OCI-M2 (cell line): ENCODE data around the gene NDN.
"Not testable (repeated sequence)": the region's sequence is repeated elsewhere in the genome, so short reads cannot be mapped to it uniquely, and the experiment has no call there.

ENCODE experiments used
- DNase-seq: peaks from one replicate; lab custom pipeline; 2025; ENCODE audit not compliant: unreplicated experiment; lab: John Stamatoyannopoulos, UW

NDN gene, protein sequence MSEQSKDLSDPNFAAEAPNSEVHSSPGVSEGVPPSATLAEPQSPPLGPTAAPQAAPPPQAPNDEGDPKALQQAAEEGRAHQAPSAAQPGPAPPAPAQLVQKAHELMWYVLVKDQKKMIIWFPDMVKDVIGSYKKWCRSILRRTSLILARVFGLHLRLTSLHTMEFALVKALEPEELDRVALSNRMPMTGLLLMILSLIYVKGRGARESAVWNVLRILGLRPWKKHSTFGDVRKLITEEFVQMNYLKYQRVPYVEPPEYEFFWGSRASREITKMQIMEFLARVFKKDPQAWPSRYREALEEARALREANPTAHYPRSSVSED

DNA sequence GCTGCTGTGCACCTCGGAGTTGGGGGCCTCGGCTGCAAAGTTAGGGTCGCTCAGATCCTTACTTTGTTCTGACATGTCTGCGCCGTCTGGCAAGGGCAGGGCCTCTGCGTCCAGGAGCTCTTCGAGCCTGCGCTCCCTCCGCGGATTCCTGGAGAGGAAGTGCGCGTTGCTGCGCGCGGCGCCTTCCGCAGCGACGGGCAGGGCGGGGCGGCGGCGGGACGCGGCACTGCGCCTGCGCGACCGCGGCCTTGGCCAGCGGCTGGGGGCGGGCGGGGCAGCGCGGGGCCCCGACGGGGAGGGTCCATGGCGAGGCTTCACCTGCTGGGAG lies at the start of gene NDN:
Gene NDN (minus strand): TSS at position 163 of the 328 bp plus-strand sequence. CDS start 88 bp downstream, at position 75.
- no peak for DNase-seq

DNA sequence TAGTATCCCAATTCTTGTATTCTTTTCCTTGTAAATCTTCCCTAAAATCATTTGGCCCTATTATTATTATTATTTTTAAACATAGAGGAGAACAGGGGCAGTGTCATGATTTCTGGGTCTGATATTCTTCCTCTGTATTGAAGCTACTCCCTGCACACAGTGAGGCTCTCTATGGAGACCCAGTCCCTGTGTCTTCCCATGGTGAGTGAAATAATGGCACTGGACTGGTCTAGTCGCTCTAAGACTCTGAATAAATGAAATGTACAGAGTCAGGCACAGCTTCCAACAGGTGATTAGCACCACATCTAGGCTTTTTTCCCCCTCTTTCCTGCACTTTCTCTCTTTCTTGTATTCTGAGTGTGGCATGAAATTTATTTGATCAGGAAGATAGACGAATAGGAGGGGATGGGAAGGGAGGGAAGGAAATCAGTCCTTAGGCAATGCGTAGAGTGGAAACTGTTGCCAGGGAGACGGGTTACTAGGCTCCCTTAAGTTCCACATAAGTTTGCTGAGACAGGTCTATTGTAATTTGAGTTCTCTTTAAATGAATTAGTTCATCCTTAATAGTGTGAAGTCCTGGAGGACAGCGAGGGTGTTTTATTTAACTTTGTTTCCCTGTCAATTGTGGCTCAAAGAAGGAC lies 49.0 kb upstream of the NDN start:
- DNase-seq, result no peak

DNA sequence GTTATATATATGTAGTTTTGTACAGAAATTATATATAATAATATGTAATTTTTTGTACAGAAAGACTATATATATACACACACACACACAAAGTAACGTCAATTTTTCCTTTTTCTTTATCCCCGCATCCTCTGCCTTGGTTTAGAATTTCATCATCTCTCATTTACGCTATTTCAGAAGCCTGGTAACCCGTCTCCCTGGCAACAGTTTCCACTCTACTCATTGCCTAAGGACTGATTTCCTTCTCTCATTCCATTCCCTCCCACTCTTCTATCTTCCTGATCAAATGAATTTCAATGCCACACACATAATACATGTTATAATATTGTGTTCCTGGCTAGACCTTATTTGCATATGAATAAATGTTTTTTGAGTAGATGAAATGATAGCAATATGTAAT lies 47.8 kb upstream of the NDN start:
- no peak for DNase-seq

DNA sequence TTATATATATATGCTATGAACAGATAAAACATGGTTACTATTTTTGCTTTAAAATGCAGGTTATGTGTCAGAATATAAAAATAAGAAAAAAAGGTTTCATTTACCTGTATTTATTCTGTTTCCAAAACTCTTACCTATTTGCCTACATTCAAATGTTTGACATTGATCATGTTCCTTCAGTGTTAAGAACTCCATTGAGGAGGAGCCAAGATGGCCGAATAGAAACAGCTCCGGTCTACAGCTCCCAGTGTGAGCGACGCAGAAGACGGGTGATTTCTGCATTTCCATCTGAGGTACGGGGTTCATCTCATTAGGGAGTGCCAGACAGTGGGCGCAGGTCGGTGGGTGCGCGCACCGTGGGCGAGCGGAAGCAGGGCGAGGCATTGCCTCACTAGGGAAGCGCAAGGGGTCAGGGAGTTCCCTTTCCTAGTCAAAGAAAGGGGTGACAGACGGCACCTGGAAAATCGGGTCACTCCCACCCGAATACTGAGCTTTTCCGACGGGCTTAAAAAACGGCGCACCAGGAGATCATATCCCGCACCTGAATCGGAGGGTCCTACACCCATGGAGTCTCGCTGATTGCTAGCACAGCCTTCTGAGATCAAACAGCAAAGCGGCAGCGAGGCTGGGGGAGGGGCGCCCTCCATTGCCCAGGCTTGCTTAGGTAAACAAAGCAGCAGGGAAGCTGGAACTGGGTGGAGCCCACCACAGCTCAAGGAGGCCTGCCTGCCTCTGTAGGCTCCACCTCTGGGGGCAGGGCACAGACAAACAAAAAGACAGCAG lies 27.0 kb upstream of the NDN start:
- not testable (repeated sequence) for DNase-seq

DNA sequence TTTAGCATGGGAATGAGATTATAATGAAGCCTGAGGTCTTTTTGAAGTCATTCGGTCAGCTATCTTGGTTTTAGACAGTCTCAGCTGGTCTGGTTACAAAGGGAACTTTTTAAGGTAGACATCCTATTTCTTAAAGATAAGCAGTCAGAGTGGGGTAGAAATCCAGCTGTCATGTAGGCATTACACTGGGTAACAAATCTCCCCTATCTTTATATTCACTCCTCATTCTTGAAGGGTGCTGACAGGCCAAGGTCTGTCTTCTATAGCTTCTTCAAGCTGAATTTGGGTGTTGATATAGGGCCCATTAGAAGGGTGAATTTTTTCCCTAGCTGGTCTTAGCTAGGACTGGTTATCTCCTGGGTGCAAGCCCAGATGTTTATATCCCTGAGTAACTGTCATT lies 21.2 kb upstream of the NDN start:
- DNase-seq, result no peak

DNA sequence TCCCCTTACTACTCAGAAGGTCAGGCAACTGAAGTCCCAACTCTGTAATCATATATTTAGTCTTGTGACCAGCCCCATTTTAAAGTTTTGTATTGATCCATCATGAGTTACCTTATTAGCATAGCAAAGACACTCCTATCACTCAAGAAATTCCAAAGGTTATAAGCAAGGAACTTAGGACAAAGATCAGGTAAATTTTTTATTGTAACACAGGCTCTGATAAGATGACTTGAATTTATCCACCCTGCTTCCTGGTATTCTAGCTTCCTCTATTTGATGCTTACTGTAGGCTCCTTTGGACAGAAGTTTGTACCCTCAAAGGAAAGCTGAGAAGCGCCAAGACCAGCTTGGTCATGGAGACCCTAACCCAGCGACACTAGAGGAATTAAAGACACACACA lies 8.2 kb upstream of the NDN start:
- DNase-seq, result no peak

DNA sequence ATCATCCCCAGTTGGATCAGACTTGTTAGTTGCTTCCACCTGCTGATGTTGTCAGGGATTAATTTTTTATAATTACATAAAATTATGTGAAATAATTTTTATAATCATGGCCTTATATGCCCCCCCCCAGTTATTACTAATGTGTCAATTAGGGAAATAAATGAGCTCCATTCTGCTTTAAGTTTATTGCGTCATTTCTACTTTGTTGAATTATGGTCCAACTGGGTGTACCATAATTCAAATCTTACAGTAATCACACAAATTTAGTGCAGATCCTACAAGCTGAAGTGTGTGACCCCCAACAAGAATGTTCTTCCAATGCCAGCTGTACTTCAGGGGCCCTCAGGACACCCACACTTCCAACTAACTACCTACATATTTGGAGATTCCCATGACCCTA lies 7.5 kb upstream of the NDN start:
- no peak for DNase-seq

DNA sequence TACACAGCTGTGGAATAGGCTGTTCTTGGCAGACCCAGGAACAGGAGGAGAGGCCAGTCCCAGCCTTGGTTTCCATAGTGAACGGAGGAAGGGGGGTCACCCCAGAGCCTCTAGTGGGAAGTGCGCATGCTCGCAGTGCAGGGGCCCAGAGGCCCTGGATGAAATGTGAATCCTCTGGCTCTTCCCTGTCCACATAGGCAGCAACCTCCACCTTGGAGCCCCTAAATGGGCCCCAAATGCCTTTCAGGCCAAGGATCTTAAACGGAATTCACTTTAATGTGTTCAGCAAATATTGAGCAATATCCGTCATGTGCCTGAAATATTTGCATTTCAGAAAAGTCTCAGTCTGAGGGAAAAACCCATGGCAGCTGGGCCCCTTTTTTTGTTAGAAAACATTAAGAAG lies 3.3 kb upstream of the NDN start:
- DNase-seq, result no peak

DNA sequence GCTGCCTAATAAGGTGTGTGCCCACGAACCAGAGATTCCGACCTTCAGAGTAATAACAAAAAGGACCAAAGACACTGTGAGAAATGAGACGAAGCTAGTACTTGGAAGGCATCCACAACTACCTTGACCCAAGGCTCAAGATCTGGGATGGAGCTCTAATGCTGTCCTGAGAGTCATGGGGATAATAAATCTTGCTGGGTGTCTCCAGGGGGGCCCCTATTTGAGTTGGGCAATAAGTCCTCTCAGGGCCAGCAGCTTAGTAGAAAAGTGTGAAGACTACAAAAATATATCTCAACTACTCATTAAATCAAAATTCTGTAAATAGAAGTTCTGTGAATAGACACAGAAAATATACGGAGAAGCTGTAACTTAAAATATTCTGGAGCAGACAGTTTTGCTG lies 2.9 kb upstream of the NDN start:
- no peak for DNase-seq

DNA sequence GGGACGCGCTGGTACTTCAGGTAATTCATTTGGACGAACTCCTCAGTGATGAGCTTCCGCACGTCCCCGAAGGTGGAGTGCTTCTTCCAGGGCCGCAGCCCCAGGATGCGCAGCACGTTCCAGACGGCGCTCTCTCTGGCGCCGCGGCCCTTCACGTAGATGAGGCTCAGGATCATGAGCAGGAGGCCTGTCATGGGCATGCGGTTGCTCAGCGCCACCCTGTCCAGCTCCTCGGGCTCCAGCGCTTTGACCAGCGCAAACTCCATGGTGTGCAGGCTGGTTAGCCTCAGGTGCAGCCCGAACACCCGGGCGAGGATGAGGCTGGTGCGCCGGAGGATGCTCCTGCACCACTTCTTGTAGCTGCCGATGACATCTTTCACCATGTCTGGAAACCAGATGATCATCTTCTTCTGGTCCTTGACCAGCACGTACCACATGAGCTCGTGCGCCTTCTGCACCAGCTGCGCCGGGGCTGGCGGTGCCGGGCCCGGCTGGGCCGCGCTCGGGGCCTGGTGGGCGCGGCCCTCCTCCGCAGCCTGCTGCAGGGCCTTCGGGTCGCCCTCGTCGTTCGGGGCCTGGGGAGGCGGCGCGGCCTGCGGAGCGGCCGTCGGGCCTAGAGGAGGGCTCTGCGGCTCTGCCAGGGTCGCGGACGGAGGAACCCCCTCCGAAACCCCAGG lies 501 bp downstream of the NDN start:
- no peak for DNase-seq

DNA sequence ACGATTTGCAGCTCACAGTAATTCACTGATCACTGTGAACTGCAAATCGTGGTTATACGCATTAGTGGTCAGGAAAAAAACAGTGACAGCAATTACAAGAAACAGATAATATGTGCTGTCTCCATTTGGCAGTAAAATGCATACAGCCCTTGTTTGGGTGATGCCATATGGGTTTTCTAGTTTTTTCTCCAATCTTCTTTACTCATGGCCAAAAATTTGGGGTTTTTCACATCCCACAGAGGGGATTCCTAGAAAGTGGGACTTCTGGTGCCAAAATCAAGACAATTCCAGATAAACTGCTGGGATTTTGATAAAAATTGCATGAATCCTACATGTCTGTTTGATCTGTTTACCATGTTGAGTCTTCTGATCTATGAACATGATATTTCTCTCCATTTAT lies 15.6 kb downstream of the NDN start:
- no peak for DNase-seq

DNA sequence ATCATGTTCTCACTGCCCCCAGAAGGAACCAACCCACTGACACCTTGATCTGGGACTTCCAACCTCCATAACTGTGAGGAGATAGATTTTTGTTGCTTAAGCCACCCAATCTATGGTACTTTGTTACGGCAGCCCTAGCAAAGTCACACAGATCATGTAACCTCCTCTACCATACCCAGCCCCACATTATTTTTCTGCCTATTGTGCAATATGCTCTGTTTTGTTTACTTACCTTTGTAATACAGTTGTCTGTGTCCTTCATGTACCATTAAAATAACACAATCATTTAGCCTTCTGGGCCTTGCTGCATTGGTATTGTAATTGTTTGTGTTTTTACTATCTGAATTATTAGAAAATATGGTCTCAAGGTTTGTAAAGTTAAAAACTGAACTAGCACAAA lies 16.1 kb downstream of the NDN start:
- DNase-seq, result no peak

DNA sequence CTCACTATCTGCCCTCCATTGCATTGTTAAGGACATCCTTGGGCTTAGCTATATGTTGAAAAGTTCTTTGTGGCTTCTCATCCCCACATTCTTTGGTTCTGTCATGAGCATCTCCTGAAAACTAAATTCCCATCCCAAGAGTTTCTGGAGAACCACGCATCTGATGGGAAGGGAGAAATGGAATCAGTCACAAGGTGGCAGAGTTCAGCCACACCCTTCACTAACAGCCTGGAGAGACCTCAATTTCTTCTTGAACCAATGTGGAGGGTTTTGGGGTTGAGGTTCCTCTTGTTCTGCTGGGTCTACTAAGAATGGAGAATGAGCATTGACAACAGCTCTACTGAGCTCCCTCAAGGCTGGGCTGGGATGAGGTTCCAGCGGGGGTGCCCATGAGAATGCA lies 23.9 kb downstream of the NDN start:
- DNase-seq, result no peak

DNA sequence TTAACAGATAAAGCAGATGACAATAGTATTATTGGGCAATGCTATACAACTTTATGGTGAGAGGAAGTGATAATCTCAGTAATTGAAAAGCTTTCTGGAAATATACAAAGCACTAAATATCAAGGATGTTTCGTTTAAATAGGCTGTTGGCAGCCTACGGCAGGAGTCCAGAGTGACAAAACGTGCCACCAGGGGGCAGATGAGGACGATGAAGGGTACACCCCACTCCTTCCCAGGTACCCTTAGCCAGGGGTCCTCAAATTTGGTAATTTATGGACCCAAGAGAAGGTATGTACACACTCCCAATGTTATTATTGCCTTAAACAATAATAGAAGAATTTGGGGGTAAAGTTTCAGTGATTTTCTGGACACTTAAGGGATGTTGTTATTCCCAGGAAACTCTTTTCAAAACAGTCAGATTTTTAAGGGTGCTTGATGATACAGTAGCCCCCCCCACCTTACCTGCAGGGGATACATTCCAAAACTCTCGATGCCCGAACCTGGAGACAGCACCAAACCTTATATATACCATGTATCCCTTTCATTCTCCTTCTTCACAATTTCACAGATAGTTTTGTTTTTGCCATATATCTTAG lies 38.1 kb downstream of the NDN start:
- DNase-seq, result no peak

DNA sequence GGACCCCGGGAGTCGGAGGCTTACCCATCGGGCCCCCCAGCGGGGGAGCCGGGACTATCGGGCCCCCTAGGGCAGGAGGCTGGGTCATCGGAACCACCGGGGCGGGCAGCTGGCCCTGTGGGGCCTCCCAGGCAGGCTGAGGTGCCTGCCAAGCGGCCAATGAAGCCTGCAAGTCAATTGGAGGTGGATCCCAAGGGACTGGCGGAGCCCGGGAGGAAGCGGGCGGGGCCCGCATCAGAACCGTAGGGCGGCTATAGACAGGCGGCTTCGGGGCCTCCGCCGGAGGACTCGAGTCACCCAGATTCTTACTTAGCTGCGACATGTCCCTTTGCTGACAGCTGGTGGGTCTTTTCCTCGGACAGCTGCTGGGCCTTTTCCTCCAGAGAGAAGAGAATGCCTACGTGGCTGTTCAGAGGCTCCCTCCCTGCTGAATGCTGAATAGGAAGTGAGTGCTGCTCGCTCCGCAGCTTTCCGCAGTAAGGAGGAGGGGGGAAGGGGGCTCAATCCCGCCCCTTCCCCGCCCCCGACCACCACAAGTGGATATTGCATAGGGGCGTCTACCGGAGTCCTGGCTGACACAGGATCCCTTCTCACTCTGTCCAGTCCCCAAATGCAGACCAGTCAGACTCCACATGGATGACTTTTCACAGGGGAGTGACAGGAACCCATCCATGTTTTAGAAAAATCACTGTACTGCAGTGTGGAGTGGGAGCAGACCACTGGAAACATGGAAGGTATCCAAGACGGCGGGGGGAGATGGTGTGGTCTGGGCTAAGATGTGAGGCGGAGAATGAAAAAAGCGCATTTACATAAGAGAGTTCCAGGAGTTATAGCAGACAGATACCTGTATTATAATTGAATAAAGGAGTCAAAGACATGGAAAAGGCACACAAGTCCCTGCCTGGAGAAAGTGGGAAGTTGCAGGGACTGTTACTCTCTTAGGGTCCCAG lies 39.4 kb downstream of the NDN start, which contains the start of gene MAGEL2:
Gene MAGEL2 (minus strand): TSS at position 447 of the 950 bp plus-strand sequence. CDS start 125 bp downstream, at position 322.
- DNase-seq, result no peak

DNA sequence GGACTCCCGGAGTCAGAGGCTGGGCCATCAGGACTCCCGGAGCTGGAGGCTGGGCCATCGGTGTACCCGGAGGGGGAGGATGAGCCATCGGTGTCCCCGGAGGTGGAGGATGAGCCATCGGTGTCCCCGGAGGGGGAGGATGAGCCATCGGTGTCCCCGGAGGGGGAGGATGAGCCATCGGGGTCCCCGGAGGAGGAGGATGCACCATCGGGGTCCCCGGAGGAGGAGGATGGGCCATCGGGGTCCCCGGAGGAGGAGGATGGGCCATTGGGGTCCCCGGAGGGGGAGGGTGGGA lies 40.2 kb downstream of the NDN start:
- DNase-seq, result no peak

DNA sequence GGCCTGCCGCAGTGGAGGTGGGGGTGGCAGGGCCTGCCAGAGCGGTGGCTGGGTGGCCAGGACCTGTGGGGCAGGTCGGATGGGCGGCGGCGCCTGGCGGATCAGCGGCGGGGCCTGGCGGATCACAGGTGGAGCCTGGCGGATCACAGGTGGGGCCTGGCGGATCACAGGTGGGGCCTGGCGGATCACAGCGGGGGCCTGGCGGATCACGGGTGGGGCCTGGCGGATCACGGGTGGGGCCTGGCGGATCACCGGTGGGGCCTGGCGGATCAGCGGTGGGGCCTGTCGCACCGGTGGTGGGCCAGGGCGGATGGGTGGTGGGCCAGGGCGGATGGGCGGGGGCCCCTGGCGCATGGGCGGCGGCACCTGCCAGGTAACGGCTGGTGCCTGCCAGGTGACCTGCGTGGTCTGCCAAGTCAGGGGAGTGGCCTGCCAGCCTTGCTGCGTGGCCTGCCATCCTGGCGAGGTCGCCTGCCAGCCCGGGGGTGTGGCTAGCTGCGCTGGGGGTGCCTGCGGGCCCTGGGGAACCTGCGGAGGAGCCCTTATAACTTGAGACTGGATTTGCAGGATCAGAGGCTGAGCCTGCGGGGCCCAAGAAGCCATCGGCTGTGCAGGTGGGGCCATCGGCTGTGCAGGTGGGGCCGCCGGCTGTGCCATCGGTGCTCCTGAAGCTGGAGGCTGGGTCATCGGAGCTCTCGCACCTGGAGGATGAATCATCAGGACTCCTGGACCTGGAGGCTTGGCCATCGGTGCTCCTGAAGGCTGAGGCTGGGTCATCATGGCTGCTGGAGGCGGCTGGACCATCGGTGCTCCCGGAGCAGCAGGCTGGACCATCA lies 40.7 kb downstream of the NDN start:
- no peak for DNase-seq

DNA sequence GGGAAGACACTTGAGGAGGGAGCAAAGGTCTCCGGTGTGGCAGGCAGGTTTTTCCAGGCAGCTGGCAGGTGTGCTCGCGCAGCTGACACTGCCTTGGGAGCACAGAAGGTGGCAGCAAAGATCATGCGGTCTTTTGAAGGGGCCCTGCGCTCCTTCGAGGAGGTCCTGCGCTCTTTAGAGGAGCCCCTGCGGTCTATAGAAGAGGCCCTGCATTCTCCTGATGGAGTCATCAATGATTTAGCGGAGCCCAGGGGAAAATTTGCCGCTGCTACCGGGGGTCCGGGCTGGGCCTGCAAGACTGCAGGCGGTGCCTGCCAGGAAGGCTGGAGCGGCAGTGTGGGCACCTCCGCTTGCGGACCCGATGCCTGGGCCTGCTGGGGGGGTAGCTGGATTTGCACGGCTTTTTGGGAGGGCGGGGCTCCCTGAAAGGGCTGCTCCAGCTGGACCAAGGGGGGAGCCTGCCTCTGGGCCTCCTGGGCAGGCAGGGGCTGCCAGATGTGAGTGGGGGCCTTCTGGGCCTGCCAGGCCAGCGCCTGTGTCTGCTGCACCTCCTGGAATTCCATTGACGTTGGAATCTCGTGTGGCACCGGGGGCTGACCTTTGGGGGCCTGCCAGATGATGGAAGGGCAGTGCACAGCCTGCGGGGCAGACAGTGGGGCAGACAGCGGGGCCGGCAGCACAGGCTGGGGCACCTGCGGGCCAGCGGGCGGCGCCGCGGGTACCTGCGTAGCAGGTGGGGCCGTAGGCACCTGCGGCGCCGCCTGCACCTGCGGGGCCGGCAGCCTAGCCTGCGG lies 41.5 kb downstream of the NDN start:
- no peak for DNase-seq

DNA sequence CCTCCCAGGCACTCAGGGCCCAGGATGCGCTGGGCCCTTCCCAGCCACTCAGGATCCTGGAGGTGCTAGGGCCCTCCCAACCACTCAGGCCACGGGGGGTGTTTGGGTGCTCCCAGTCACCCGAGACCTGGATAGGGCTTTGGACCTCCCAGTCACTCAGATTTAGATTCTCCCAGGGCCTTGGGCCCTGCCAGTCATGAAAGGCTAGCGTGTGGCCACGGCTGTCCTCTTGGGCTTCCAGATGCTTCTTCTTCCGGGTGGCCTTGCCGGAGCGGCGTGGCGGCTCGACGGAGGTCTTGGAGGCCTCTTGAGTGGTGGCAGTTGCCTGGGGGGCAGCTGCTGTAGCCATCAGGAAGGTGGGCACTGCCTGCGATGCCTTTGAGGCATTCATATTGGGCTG lies 42.3 kb downstream of the NDN start:
- DNase-seq, result no peak
